GM21360 (cell line): ENCODE data around the gene SPDYE17.
A peak's percentile ranks its signal among the peaks of the same experiment; 100 is the strongest.
"Not testable (repeated sequence)": the region's sequence is repeated elsewhere in the genome, so short reads cannot be mapped to it uniquely, and the experiment has no call there.

ENCODE experiments used
- ATAC-seq: cut with Tn5 transposase; IDR thresholded peaks from one replicate; pipeline ENCODE4 v1.9.1; 2021; ENCODE audit warnings: mild to moderate bottlenecking, moderate library complexity; ENCODE audit not compliant: unreplicated experiment

The SPDYE17 gene

GRCh38 chr7:76998764-76999450 is 33.3 kb downstream of the SPDYE17 start:
- not testable (repeated sequence) for ATAC-seq

GRCh38 chr7:76998285-76998589 is 33.9 kb downstream of the SPDYE17 start:
- no peak for ATAC-seq

- no peak for ATAC-seq
Measured at GRCh38 chr7:76997381-76998284, 34.5 kb downstream of the SPDYE17 start.

GRCh38 chr7:76996932-76997331 is 35.2 kb downstream of the SPDYE17 start:
- not testable (repeated sequence) for ATAC-seq

- not testable (repeated sequence) for ATAC-seq
Measured at GRCh38 chr7:76994286-76994685, 37.9 kb downstream of the SPDYE17 start.

- ATAC-seq = not testable (repeated sequence)
Measured at GRCh38 chr7:76993831-76994230, 38.3 kb downstream of the SPDYE17 start.

- ATAC-seq = not testable (repeated sequence)
Measured at GRCh38 chr7:76992871-76993270, 39.3 kb downstream of the SPDYE17 start.

GRCh38 chr7:76992204-76992603 is 40.0 kb downstream of the SPDYE17 start:
- ATAC-seq = not testable (repeated sequence)

GRCh38 chr7:76990202-76990601 is 42.0 kb downstream of the SPDYE17 start:
- ATAC-seq = not testable (repeated sequence)

GRCh38 chr7:76985924-76986717 is 46.0 kb downstream of the SPDYE17 start:
- not testable (repeated sequence) for ATAC-seq

GRCh38 chr7:76984784-76985136 is 47.4 kb downstream of the SPDYE17 start:
- ATAC-seq = peak; percentile 96

- ATAC-seq = peak; percentile 6
Measured at GRCh38 chr7:76983937-76984783, 48.0 kb downstream of the SPDYE17 start.

GRCh38 chr7:76983333-76983732 is 48.8 kb downstream of the SPDYE17 start:
- ATAC-seq = not testable (repeated sequence)

- ATAC-seq = not testable (repeated sequence)
Measured at GRCh38 chr7:76982501-76982900, 49.7 kb downstream of the SPDYE17 start.

- not testable (repeated sequence) for ATAC-seq
Measured at GRCh38 chr7:76981187-76981970, 50.8 kb downstream of the SPDYE17 start.

GRCh38 chr7:76980576-76980975 is 51.6 kb downstream of the SPDYE17 start:
- ATAC-seq = not testable (repeated sequence)

- ATAC-seq = not testable (repeated sequence)
Measured at GRCh38 chr7:76977761-76978367, 54.3 kb downstream of the SPDYE17 start.

GRCh38 chr7:76974793-76975579 is 57.2 kb downstream of the SPDYE17 start:
- not testable (repeated sequence) for ATAC-seq
